H54 (cell line): Measurements from ENCODE around the gene SPECC1L.
A peak's percentile ranks its signal among the peaks of the same experiment; 100 is the strongest.
"Not testable (repeated sequence)": the region's sequence is repeated elsewhere in the genome, so short reads cannot be mapped to it uniquely, and the experiment has no call there.

Experiments
- DNase-seq: peaks from one replicate; pipeline ENCODE4 v3.0.0; 2011; ENCODE audit warnings: low spot score, mixed read lengths; ENCODE audit not compliant: insufficient read length
- FAIRE-seq: peaks from 3 replicates; lab custom pipeline; 2011; peaks lifted over from hg19 to GRCh38; lab: Jason Lieb, UNC
- POLR2A ChIP-seq: IDR thresholded peaks from 2 replicates; pipeline ENCODE4 v1.6.1; 2011; ENCODE audit warnings: low read depth, mild to moderate bottlenecking, low read length

Gene SPECC1L

DNA sequence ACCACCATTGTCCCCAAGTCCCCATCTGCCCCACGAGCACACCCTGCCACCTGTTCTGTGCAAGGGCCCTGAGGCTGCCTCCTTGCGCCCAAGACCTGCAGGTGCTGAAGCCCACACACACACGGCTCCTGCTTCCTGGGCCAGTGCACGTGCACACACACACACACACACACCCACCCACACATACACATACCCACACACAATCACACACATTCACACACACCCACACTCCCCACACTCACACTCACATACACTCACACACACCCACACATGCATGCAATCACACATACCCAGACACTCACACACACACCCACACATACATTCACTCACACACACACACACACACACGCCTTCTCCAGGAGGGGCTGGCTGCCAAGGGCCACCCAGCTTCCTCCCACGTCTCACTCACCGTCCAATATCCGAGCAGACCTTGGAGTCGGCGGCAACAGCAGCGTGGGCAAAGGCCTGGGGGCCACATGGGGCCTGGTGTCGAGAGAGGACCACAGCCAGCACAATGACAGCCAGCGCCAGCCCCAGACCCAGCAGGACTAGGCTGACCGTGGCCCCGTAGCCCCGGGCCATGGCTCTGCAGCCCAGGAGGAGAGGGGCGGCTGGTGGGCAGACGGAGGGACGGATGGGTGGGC, 26.4 kb upstream of the SPECC1L start:
- FAIRE-seq, result no peak
- DNase-seq, result no peak
- no peak for TF ChIP-seq POLR2A

DNA sequence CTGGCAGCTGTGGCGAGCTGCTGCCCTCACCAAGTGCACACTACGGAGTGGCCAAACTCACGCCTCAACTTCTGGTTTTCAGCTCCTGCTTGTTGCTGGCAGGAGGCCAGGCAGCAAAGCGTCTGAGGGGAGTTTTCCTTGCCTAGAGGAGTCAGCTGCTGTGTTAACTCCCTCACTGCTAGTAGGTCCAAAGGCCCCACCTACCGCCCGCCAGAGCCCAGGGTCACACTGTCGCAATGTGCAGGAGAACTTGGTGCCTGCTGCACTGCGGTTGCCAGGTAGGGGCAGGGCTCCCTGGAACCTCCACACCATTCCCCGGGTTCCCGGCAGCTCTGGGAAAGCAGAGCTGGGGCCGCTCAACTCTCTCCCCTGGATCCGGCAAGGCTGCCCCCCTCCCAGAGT, 25.6 kb upstream of the SPECC1L start, which contains the start of gene GGT5:
Gene GGT5, minus strand, starts transcription at position 53 of the 402 bp plus-strand sequence. CDS start 357 bp downstream, outside the sequence.
- FAIRE-seq, DNase-seq: not testable (repeated sequence)

DNA sequence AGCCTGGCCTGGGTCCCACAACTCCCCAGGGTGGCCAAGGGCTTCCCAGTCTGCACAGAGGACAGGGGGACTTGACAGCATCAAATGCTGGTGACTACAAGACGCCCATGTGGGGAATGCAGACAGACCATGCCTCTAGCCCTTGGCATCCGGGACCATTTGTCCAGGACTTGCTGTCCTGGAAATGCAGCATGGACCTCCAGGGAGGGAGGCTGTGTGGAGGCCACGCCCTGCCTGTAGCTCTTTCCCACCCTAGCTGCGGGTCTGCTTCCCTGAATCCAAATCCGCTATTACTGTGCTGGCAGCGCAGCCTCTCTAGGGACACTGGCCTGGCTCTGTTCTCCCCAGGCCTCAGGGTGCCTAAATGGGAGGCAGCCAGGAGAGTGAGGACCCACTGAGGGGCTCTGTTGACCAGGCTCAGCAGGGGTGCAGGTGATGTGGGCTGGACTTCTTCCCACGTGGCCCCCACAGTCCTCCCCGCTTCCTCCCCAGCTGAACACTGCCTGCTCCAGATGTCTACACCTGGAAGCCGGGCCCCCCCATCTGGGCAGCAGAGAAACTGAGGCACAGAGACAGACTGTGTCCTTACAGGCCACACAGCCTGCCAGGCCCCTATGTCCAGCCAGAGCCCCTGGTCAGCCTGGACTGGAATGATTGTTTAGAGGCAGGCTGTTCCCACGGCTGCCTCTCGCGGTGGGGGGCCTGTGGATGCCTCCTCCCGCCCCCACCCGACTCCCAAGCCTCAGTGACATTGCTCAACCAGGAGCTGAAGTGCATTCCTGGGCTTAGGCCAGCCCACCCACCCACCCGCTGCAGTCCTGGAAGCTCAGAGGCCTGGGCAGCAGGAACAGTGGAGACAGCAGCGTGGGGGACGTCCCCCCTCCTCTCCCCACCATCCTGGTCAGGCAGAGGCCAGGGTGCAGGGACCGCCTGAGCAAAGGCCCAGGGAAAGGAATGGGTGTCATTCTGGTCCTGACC, 24.8 kb upstream of the SPECC1L start:
- DNase-seq, FAIRE-seq: not testable (repeated sequence)

DNA sequence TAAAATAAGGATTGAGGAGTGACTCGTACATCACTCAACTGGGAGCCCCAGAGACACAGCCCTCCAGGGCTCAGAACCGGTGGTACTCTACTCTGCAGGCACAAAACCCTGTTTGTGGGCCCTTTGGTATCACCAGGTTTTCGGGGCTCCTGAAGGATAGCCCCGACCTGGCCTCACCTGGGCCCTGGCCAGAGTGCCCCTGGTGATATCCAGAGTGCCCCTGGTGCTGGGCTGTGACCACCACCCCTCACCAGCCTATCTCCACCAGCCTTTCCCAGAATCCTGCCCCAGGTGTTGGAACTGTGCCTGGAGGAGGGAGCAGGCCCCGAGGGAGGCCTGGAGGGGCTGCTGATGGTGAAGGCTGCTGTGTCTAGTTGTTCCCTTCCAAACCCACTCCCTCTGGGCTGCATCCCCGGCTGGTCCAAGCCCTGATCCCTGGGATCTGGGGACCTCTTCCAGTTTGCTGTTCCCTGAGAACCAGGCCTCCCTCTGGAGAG, 23.6 kb upstream of the SPECC1L start:
- no peak for TF ChIP-seq POLR2A
- FAIRE-seq (no peak), DNase-seq (no peak)

- TF ChIP-seq POLR2A, result no peak
- peak; percentile 68 for DNase-seq
- FAIRE-seq, result no peak
Measured at GRCh38 chr22:24247564-24248344, 22.9 kb upstream of the SPECC1L start.

DNA sequence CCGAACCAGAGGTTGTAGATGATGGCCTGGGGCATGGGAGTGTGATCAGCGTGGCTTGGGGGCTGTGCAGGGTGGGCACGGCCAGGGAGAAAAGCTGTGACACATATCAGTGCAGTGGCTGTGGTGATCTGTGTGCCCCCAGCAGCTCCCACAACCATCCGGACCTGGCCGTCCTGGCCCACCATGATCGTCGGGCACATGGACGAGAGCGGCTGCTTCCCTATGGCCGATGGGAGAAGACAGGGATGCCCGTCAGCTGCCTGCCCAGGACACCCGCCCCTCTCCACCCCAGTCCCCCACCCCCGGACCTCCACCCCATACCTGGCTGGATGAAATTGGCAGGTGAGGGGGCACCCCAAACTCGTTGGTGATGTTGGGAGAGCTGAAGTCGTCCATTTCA, 22.0 kb upstream of the SPECC1L start:
- not testable (repeated sequence) for FAIRE-seq, DNase-seq

DNA sequence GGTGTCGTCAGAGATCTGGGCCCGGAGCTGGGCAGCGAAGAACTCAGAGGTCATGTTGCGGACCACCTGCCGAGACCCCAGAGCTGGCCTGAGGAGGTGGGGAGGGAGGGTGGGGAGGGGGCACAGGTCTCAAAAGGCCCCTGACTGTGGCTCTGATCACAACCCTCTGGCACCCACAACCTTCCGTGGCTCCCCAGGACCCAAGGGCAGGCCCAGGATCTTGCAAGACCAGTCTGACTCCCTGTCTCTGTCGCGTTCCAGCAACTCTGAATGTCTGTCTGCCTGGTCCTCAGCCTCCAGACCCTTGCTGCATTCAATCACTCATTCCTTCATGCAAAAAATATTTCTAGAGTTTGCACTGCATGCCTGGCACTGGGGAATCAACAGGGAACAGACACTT, 21.2 kb upstream of the SPECC1L start:
- not testable (repeated sequence) for FAIRE-seq, DNase-seq

GRCh38 chr22:24251286-24251685, 19.3 kb upstream of the SPECC1L start:
- not testable (repeated sequence) for DNase-seq, FAIRE-seq

DNA sequence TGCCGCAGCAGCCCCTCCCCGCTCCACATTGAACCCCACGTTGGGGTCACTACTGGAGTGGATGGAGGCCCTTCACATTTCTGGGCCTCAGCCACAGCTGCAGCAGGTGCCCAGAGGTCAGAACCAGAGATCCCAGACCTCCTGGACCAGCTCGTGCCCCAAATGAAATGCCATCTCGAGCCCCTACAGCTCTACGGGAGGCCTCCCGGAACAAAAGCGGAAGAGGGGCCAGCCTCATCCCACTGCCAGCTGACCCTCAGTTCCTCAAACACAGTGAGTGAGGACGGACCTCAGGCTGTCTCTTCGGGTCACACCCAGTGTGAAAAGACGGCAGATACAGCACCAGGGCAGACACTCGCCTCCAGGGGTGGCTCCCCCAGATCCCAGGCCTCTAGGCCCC, 17.5 kb upstream of the SPECC1L start:
- not testable (repeated sequence) for DNase-seq, FAIRE-seq

GRCh38 chr22:24256136-24256535, 14.5 kb upstream of the SPECC1L start:
- not testable (repeated sequence) for DNase-seq, FAIRE-seq

- DNase-seq, FAIRE-seq: not testable (repeated sequence)
Measured at GRCh38 chr22:24256736-24257135, 13.9 kb upstream of the SPECC1L start.

DNA sequence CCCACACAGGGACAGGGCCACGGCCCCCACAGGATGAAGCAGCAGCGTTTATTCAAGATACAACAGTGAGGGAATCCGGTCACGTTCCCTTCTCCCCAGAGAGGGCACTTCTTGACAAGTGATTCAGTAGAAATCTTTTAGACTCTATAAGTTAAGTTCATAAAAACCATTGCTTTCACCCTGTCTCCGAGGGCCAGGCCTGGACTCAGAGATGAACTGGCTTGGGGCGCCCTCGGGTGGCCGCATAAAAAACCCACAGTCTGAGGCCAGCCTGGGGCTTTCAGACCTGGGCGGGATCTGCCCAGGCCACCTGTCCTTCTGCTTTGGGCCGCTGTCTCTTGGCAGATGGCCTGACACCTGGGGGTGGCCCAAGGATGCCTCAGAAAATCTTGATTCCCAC, 11.2 kb upstream of the SPECC1L start:
- DNase-seq, FAIRE-seq: not testable (repeated sequence)

DNA sequence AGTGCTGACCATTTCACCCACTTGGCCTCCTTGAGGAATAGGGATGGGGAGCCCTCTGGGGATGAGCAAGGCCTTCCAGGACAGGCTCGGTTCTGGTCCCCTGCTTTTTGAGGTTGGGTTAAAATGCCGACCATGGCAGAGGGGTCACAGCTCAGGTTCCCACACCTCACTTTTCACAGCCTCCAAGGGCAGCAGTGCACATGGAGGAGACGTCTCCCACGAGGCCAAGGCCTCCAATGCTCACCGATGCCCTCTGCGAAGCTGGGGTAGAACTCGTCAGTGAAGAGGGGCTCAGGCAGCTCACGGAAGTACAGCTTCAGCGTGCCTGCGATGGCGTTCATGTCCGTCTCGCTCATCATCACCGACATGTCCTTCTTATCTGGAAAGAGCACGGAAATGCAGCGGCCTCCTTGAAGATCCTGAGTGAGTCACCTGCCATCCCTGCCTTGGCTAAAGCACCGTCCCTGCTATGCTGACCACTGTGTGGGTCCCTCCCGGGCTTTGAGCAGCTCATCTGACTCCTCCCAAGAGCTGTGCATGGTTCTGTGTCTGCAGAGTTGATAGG, 8.4 kb upstream of the SPECC1L start:
- DNase-seq, FAIRE-seq: not testable (repeated sequence)

- not testable (repeated sequence) for FAIRE-seq, DNase-seq
Measured at GRCh38 chr22:24263479-24263878, 7.2 kb upstream of the SPECC1L start.

DNA sequence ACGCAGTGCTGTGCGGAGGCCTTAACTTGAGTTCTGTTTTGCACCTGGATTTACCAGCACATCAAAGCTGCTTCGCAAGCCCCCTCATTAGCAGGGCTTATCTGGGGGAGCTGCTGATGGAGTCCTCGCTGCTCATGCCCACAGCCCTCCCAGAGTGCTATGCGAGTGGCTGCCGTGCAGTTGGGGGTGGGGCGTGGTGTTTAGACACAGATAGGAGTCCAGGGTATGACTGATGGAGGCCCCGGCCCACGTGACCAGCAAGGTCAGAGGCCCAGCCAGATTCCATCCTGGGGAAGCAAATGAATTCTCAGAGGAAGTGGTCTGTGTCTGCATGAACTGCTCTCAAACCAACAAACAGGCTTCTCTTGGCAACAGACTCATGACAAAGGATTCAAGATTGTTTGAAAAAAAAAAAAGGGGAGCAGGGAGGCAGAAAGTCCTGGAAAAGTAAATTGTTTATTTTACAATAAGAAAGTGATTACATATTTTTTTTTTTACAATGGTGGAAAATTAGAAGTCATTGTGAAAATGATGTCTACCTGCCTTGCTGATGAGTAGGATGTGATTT, 6.2 kb upstream of the SPECC1L start:
- DNase-seq, FAIRE-seq: not testable (repeated sequence)
